GM21737 (cell line): ENCODE results near the gene MED8.

Experiments used
- ATAC-seq: cut with Tn5 transposase; IDR thresholded peaks from one replicate; pipeline ENCODE4 v1.9.1; 2021; ENCODE audit warnings: mild to moderate bottlenecking, moderate library complexity; ENCODE audit not compliant: unreplicated experiment

Gene MED8

GRCh38 chr1:43389326-43390313 lies at the start of gene MED8, which contains the start of gene SZT2:
TSS of gene MED8 (minus strand) at chr1:43389800. CDS start at chr1:43389764, 36 bp downstream.
TSS of gene SZT2 (plus strand) at chr1:43389899. CDS start at chr1:43389969, 70 bp downstream.
- peak; percentile 90 for ATAC-seq

- no peak for ATAC-seq
Observed at GRCh38 chr1:43438953-43439581, 49.5 kb upstream of the MED8 start.

GRCh38 chr1:43438576-43438952 lies 49.0 kb upstream of the MED8 start:
- ATAC-seq: no peak

GRCh38 chr1:43438006-43438405 lies 48.4 kb upstream of the MED8 start:
- no peak for ATAC-seq

- no peak for ATAC-seq
Observed at GRCh38 chr1:43437031-43437973, 47.7 kb upstream of the MED8 start.

GRCh38 chr1:43436371-43436770 lies 46.8 kb upstream of the MED8 start:
- no peak for ATAC-seq

GRCh38 chr1:43435146-43436145 lies 45.8 kb upstream of the MED8 start:
- ATAC-seq: no peak

- ATAC-seq: no peak
Observed at GRCh38 chr1:43434256-43434655, 44.7 kb upstream of the MED8 start.

- no peak for ATAC-seq
Observed at GRCh38 chr1:43432907-43433306, 43.3 kb upstream of the MED8 start.

- ATAC-seq: no peak
Observed at GRCh38 chr1:43432171-43432860, 42.7 kb upstream of the MED8 start.

- ATAC-seq: no peak
Observed at GRCh38 chr1:43431676-43432075, 42.1 kb upstream of the MED8 start.

- ATAC-seq: no peak
Observed at GRCh38 chr1:43430831-43431230, 41.2 kb upstream of the MED8 start.

GRCh38 chr1:43427941-43428340 lies 38.3 kb upstream of the MED8 start:
- ATAC-seq: no peak

- ATAC-seq: no peak
Observed at GRCh38 chr1:43427524-43427923, 37.9 kb upstream of the MED8 start.

GRCh38 chr1:43426221-43426620 lies 36.6 kb upstream of the MED8 start:
- ATAC-seq: no peak

- ATAC-seq: no peak
Observed at GRCh38 chr1:43425045-43425444, 35.4 kb upstream of the MED8 start.

- no peak for ATAC-seq
Observed at GRCh38 chr1:43423672-43424550, 34.3 kb upstream of the MED8 start.

GRCh38 chr1:43422995-43423671 lies 33.5 kb upstream of the MED8 start:
- ATAC-seq: no peak
